ENCODE measurements around the gene CRK. TPM values are rescaled to one million over a fixed set of nuclear protein-coding genes. Genes with fewer than 3 reads are reported as not detected.
A peak's percentile ranks its signal among the peaks of the same experiment; 100 is the strongest.
"Not testable (repeated sequence)": the region's sequence is repeated elsewhere in the genome, so short reads cannot be mapped to it uniquely, and the experiment has no call there.

CRK gene
- total and polyA plus RNA-seq, 2 donors (not counting 1 experiment from before 2014, with no cell fraction given) = 120 to 138 TPM

DNA sequence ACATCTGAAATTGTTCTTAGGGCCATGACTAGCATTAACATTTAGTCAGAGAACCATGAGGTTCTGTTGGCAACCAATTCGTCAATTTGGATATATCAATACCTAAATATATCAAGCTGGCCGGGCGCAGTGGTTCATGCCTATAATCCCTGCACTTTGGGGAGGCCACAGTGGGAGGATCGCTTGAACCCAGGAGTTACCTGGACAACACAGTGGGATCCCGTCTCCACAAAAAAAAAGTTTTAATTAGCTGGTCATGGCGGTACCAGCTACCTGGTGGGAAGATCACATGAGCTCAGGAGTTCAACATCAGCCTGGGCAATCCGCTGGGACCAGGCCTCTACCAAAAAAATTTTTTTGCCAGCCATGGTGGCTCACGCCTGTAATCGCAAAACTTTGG is 64.5 kb downstream of the CRK start:
- H4K20me1 ChIP-seq (ENCODE audit: control insufficient read depth, extremely low read depth, insufficient read depth, low read length) = peaks cover 14% of the 10 kb centered on the region
- H3K4me1 ChIP-seq (ENCODE audit: control insufficient read depth, extremely low read depth, insufficient read depth, low read length) = peaks cover 7% of the 10 kb centered on the region
- no peak overlapping the region for H3K4me3 ChIP-seq (replicated peaks in 1 of 4; ENCODE audit: control extremely low read depth in 1 of 4, insufficient read depth in 1 of 4, low read depth in 3 of 4, low read length in 4 of 4)
- no peak overlapping the region for H3K4me2 ChIP-seq (ENCODE audit: extremely low read depth, insufficient read depth, low read length)
- H3K79me2 ChIP-seq (ENCODE audit: control insufficient read depth, insufficient read depth, low read length) = peaks cover 99% of the 10 kb centered on the region
- H3K27me3 ChIP-seq (ENCODE audit: control insufficient read depth, insufficient read depth, low read length) = no peaks in the 10 kb centered on the region
- H2AFZ ChIP-seq (ENCODE audit: low read length) = no peak overlapping the region
- no peak for DNase-seq (ENCODE audit: low read depth in 2 of 2)
- no peaks in the 10 kb centered on the region for H3K9me3 ChIP-seq (ENCODE audit: control insufficient read depth, insufficient read depth, low read depth, low read length)
- no peak overlapping the region for H3K27ac ChIP-seq (ENCODE audit: insufficient read depth, low read length)
- TF ChIP-seq, protein P1, sequence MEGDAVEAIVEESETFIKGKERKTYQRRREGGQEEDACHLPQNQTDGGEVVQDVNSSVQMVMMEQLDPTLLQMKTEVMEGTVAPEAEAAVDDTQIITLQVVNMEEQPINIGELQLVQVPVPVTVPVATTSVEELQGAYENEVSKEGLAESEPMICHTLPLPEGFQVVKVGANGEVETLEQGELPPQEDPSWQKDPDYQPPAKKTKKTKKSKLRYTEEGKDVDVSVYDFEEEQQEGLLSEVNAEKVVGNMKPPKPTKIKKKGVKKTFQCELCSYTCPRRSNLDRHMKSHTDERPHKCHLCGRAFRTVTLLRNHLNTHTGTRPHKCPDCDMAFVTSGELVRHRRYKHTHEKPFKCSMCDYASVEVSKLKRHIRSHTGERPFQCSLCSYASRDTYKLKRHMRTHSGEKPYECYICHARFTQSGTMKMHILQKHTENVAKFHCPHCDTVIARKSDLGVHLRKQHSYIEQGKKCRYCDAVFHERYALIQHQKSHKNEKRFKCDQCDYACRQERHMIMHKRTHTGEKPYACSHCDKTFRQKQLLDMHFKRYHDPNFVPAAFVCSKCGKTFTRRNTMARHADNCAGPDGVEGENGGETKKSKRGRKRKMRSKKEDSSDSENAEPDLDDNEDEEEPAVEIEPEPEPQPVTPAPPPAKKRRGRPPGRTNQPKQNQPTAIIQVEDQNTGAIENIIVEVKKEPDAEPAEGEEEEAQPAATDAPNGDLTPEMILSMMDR (conservative IDR thresholded peaks at IDR 0.05 in 1 of 2, IDR thresholded peaks at IDR 0.05 in 1 of 2; ENCODE audit: low read depth in 1 of 2, low read length in 2 of 2) = no peak
- no peak for TF ChIP-seq EZH2 (IDR thresholded peaks at IDR 0.05; ENCODE audit: low read length, missing control alignments)
- no peak overlapping the region for H3K9ac ChIP-seq (ENCODE audit: insufficient read depth, low read length)
- no peaks in the 10 kb centered on the region for H3K36me3 ChIP-seq (ENCODE audit: control insufficient read depth, insufficient read depth, low read length)

DNA sequence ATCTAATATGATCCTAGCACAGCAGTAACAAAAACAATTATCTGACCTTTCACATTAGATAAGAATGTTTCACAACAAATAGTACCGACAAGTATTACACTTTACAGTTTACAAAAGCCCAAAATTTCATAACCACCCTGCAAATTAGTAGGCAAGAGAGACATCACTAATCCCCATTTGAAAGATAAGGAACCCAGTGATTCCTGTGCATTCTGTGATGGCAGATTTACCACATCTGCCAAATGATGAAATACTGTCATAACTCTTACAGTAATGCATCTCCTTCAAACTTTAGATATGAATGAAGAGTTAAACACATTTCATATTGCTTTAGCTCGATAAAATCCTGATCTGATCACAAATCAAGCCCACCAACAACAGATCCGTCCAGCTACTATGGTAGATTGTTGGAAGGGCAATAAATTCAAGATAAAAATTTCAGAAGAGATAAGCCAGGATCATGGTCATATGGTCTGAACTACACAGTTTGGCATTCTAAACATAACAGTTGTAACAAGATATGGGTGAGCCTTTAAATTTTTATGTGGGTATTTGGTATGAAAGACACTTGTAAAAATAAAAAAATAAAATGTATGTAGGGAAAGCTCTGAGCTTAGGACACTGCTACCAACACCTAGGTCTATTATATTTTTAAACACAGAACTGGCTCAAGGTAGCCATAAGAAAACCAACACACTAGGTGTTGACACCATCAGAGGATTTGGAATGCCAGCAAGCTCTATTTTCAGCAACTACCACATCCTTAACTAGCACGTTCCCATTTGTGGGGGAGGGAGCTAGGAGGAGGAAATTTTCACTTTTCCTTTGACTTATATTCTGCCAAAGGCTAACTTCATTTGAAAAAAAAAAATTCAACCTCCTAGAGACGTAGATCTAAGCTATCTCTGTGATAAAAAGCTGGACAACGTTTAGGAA is 65.3 kb downstream of the CRK start:
- Histone ChIP-seq H4K20me1 (ENCODE audit: control insufficient read depth, extremely low read depth, insufficient read depth, low read length) (peaks cover 17% of the 10 kb centered on the region), H3K4me2 (ENCODE audit: extremely low read depth, insufficient read depth, low read length) (peak overlapping the region; percentile 17), H3K4me3 (replicated peaks in 1 of 4; ENCODE audit: control extremely low read depth in 1 of 4, insufficient read depth in 1 of 4, low read depth in 3 of 4, low read length in 4 of 4) (peak overlapping the region in 1 of 4 experiments; percentile 5), H3K27me3 (ENCODE audit: control insufficient read depth, insufficient read depth, low read length) (no peaks in the 10 kb centered on the region), H3K4me1 (ENCODE audit: control insufficient read depth, extremely low read depth, insufficient read depth, low read length) (peaks cover 8% of the 10 kb centered on the region), H3K79me2 (ENCODE audit: control insufficient read depth, insufficient read depth, low read length) (peaks cover 99% of the 10 kb centered on the region), H3K9ac (ENCODE audit: insufficient read depth, low read length) (no peak overlapping the region), H3K27ac (ENCODE audit: insufficient read depth, low read length) (no peak overlapping the region), H3K9me3 (ENCODE audit: control insufficient read depth, insufficient read depth, low read depth, low read length) (no peaks in the 10 kb centered on the region), H2AFZ (ENCODE audit: low read length) (no peak overlapping the region), H3K36me3 (ENCODE audit: control insufficient read depth, insufficient read depth, low read length) (no peaks in the 10 kb centered on the region)
- no peak for TF ChIP-seq EZH2 (IDR thresholded peaks at IDR 0.05; ENCODE audit: low read length, missing control alignments)
- TF ChIP-seq, protein P1 (conservative IDR thresholded peaks at IDR 0.05 in 1 of 2, IDR thresholded peaks at IDR 0.05 in 1 of 2; ENCODE audit: low read depth in 1 of 2, low read length in 2 of 2) = no peak
- DNase-seq (ENCODE audit: low read depth in 2 of 2) = peak in 1 of 2 donors; percentile 32

DNA sequence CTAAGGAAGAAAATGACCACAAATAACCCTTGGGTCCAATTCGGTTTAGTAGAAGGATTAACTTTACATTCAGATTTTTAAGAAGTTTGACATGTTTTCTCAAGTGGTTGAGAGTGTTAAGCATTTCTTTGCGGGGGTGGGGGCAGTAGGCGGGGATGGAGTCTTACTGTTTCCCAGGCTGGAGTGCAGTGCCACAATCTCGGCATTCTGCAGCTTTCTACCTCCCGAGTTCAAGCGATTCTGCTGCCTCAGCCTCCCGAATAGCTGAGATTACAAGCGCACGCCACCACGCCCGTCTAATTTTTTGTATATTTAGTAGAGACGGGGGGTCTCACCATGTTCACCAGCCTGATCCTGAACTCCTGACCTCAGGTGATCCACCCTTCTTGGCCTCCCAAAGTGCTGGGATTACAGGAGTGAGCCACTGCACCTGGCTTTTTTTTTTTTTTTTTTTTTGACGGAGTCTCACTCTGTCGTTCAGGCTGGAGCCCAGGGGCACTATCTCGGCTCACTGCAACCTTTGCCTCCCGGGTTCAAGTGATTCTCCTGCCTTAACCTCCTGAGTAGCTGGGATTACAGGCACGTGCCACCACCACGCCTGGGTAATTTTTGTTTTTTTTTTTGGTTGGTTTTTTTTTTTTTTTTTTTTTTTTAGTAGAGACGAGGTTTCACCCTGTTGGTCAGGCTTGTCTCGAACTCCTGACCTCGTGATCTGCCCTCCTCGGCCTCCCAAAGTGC is 68.4 kb downstream of the CRK start:
- Histone ChIP-seq H4K20me1 (ENCODE audit: control insufficient read depth, extremely low read depth, insufficient read depth, low read length) (peaks cover 13% of the 10 kb centered on the region), H3K4me1 (ENCODE audit: control insufficient read depth, extremely low read depth, insufficient read depth, low read length) (peaks cover 13% of the 10 kb centered on the region), H3K79me2 (ENCODE audit: control insufficient read depth, insufficient read depth, low read length) (peaks cover 100% of the 10 kb centered on the region)
- H3K27ac ChIP-seq (ENCODE audit: insufficient read depth, low read length); H2AFZ ChIP-seq (ENCODE audit: low read length); H3K4me3 ChIP-seq (replicated peaks in 1 of 4; ENCODE audit: control extremely low read depth in 1 of 4, insufficient read depth in 1 of 4, low read depth in 3 of 4, low read length in 4 of 4); H3K27me3 ChIP-seq (ENCODE audit: control insufficient read depth, insufficient read depth, low read length); DNase-seq (ENCODE audit: low read depth in 2 of 2); H3K9ac ChIP-seq (ENCODE audit: insufficient read depth, low read length); H3K9me3 ChIP-seq (ENCODE audit: control insufficient read depth, insufficient read depth, low read depth, low read length); H3K36me3 ChIP-seq (ENCODE audit: control insufficient read depth, insufficient read depth, low read length); H3K4me2 ChIP-seq (ENCODE audit: extremely low read depth, insufficient read depth, low read length): not testable (repeated sequence)

DNA sequence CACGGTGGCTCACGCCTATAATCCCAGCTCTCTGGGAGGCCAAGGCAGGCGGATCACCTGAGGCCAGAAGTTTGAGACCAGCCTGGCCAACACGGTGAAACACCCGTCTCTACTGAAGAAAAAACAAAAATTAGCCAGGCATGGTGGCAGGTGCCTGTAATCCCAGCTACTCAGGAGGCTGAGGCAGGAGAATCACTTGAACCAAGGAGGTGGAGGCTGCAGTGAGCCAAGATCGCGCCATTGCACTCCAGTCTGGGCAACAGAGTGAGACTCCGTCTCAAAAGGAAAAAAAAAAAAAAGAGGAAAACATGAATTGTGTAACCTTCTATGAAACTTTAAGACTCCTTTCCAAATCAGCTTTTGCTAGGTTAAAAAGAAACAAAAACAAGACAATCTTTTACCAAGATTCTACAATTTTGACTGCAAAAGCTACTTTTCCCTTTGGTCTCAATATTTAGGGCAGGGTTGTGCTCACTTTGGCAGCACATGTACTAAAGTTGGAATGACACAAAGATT is 69.3 kb downstream of the CRK start:
- H3K27ac ChIP-seq (ENCODE audit: insufficient read depth, low read length); H3K9ac ChIP-seq (ENCODE audit: insufficient read depth, low read length); H3K4me2 ChIP-seq (ENCODE audit: extremely low read depth, insufficient read depth, low read length): not testable (repeated sequence)

More for the DNA sequence above, 69.3 kb downstream of the CRK start:
- H2AFZ ChIP-seq (ENCODE audit: low read length); H3K36me3 ChIP-seq (ENCODE audit: control insufficient read depth, insufficient read depth, low read length); H3K4me3 ChIP-seq (replicated peaks in 1 of 4; ENCODE audit: control extremely low read depth in 1 of 4, insufficient read depth in 1 of 4, low read depth in 3 of 4, low read length in 4 of 4); H3K9me3 ChIP-seq (ENCODE audit: control insufficient read depth, insufficient read depth, low read depth, low read length); H3K27me3 ChIP-seq (ENCODE audit: control insufficient read depth, insufficient read depth, low read length); DNase-seq (ENCODE audit: low read depth in 2 of 2): not testable (repeated sequence)
- Histone ChIP-seq H3K4me1 (ENCODE audit: control insufficient read depth, extremely low read depth, insufficient read depth, low read length) (peaks cover 11% of the 10 kb centered on the region), H3K79me2 (ENCODE audit: control insufficient read depth, insufficient read depth, low read length) (peaks cover 99% of the 10 kb centered on the region), H4K20me1 (ENCODE audit: control insufficient read depth, extremely low read depth, insufficient read depth, low read length) (peaks cover 13% of the 10 kb centered on the region)

Measured in fibroblast of lung (primary cell).